ENCODE results near the gene SLC26A6. TPM values are rescaled to one million over a fixed set of nuclear protein-coding genes. Genes with fewer than 3 reads are reported as not detected.

Gene SLC26A6
- total and polyA plus RNA-seq, 2 of the 13 experiments (the other 11 are each of a cell fraction or from before 2014, with no cell fraction given): 40.7 to 184 TPM

DNA sequence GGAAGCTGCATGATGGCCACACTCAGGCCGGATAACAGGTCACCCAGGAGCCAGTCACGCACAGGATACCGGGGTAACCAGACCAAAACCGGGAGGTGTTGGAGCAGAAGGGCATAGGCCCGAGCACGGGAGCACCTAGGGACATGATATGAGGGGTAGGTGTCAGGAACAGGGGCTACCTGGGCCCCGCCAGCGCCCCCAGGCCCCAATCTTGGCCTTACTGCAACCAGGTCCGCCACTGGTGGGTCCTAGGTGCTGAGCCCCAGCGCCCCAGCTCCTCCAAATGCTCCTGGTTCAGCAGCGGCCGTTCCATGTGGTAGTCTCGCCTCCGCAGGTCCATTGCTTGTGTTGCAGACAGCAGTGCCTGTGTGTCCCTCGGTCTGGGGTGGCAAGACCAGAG, 2.0 kb downstream of the SLC26A6 start:
- BruUV-seq (replicated peaks): no TSS peak
- in situ Hi-C loops (cut with HindIII; ENCODE audit: extremely low pct_ligation_motif_present, low pct_unique_long_range_greater_than_20kb) (no loop called here), intact Hi-C loops (cut with micrococcal nuclease; ENCODE audit: unreplicated experiment) (no loop called here)
- TF ChIP-seq FOXA1 (IDR thresholded peaks at IDR 0.05) (no peak), FOXA1 (CRISPR knock-in tag; IDR thresholded peaks at IDR 0.05) (no peak), HES4 (CRISPR knock-in tag; IDR thresholded peaks at IDR 0.05; ENCODE audit: borderline replicate concordance) (no peak), GFI1 (CRISPR knock-in tag; IDR thresholded peaks at IDR 0.05; ENCODE audit: borderline replicate concordance) (no peak)
- TF ChIP-seq, protein P1, sequence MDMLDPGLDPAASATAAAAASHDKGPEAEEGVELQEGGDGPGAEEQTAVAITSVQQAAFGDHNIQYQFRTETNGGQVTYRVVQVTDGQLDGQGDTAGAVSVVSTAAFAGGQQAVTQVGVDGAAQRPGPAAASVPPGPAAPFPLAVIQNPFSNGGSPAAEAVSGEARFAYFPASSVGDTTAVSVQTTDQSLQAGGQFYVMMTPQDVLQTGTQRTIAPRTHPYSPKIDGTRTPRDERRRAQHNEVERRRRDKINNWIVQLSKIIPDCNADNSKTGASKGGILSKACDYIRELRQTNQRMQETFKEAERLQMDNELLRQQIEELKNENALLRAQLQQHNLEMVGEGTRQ (IDR thresholded peaks at IDR 0.05; ENCODE audit: low read depth, low read length): no peak
- TF ChIP-seq, protein P1 (CRISPR knock-in tag; IDR thresholded peaks at IDR 0.05; ENCODE audit: borderline replicate concordance): no peak
- TF ChIP-seq, protein P2, sequence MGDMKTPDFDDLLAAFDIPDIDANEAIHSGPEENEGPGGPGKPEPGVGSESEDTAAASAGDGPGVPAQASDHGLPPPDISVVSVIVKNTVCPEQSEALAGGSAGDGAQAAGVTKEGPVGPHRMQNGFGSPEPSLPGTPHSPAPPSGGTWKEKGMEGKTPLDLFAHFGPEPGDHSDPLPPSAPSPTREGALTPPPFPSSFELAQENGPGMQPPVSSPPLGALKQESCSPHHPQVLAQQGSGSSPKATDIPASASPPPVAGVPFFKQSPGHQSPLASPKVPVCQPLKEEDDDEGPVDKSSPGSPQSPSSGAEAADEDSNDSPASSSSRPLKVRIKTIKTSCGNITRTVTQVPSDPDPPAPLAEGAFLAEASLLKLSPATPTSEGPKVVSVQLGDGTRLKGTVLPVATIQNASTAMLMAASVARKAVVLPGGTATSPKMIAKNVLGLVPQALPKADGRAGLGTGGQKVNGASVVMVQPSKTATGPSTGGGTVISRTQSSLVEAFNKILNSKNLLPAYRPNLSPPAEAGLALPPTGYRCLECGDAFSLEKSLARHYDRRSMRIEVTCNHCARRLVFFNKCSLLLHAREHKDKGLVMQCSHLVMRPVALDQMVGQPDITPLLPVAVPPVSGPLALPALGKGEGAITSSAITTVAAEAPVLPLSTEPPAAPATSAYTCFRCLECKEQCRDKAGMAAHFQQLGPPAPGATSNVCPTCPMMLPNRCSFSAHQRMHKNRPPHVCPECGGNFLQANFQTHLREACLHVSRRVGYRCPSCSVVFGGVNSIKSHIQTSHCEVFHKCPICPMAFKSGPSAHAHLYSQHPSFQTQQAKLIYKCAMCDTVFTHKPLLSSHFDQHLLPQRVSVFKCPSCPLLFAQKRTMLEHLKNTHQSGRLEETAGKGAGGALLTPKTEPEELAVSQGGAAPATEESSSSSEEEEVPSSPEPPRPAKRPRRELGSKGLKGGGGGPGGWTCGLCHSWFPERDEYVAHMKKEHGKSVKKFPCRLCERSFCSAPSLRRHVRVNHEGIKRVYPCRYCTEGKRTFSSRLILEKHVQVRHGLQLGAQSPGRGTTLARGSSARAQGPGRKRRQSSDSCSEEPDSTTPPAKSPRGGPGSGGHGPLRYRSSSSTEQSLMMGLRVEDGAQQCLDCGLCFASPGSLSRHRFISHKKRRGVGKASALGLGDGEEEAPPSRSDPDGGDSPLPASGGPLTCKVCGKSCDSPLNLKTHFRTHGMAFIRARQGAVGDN (CRISPR knock-in tag; IDR thresholded peaks at IDR 0.05): peak; percentile 52
- ChIA-PET CTCF (ENCODE audit: low intra/inter-chr PET ratio, low total read pairs) (no interaction called here), POLR2A (interaction anchor here (2.9 to 4.8 kb wide), 3 partner anchors 11 to 160 kb away, joined by 24 to 140 read pairs (median 40); partner anchors contain the start of genes CELSR3 and TMEM89)
- Histone ChIP-seq H3K4me2 (ENCODE audit: low read depth, low read length) (peak overlapping the region; percentile 88), H3K9ac (ENCODE audit: insufficient read depth, low read depth, low read length) (peak overlapping the region; percentile 83; the same call in 1 of the 2 replicates), H2AFZ (ENCODE audit: low read length) (no peak overlapping the region), H4K20me1 (ENCODE audit: insufficient read depth, low read length) (no peaks in the 10 kb centered on the region), H3K9me3 (ENCODE audit: low read length) (no peaks in the 10 kb centered on the region), H3K27me3 (ENCODE audit: control insufficient read depth in 1 of 2, insufficient read depth in 2 of 2, low read length in 2 of 2) (no peaks in the 10 kb centered on the region; a peak in 1 of 5 replicates), H3K4me3 (replicated peaks in 1 of 3; ENCODE audit: insufficient read depth in 1 of 3, low read depth in 2 of 3, low read length in 3 of 3) (peak overlapping the region; percentile 71 to 96 (median 93); a peak in 4 of 6 replicates), H3K27ac (ENCODE audit: extremely low read length, insufficient read depth, low read length) (peak overlapping the region; percentile 74), H3K79me2 (ENCODE audit: insufficient read depth, low read length) (peaks cover 43% of the 10 kb centered on the region), H3K36me3 (replicated peaks in 1 of 2; ENCODE audit: control insufficient read depth in 1 of 2, insufficient read depth in 2 of 2, low read length in 2 of 2) (peaks cover 15 to 55% of the 10 kb centered on the region in 2 experiments; a peak in 4 of 5 replicates), H3K4me1 (ENCODE audit: insufficient read depth, low read length) (peaks cover 66% of the 10 kb centered on the region)
- WGBS (ENCODE audit: low lambda C conversion rate): 94% methylated on average over 7 of the region's 15 CpGs
- ATAC-seq (no peak), DNase-seq (ENCODE audit: low spot score) (no peak), FAIRE-seq (no peak)

All from HepG2 (cell line).